Lower lobe of right lung (tissue), 2 donors: Measurements from ENCODE around the gene FOXO6. TPM values are rescaled to one million over a fixed set of nuclear protein-coding genes. Genes with fewer than 3 reads are reported as not detected.

ENCODE experiments used
- ATAC-seq, 2 donors: fragments of 200-7000 bp; cut with Tn5 transposase; one replicate each; pipeline ENCODE4 v1.9.1; 2020 to 2022; ENCODE audit warnings: mild to moderate bottlenecking in 2 of 2, moderate library complexity in 2 of 2
- DNase-seq: peaks from one replicate; pipeline ENCODE4 v3.0.0-alpha.2; 2020
- H3K27ac ChIP-seq: fragments of 200-600 bp; one replicate; pipeline ENCODE4 v1.8.0; 2022
- H3K27me3 ChIP-seq: fragments of 200-600 bp; one replicate; pipeline ENCODE4 v1.8.0; 2022; ENCODE audit warnings: low read depth
- H3K36me3 ChIP-seq: fragments of 200-600 bp; one replicate; pipeline ENCODE4 v1.8.0; 2022; ENCODE audit warnings: mild to moderate bottlenecking
- H3K4me1 ChIP-seq: fragments of 200-600 bp; one replicate; pipeline ENCODE4 v1.8.0; 2022
- H3K4me3 ChIP-seq: fragments of 200-600 bp; one replicate; pipeline ENCODE4 v1.8.0; 2022; ENCODE audit warnings: mild to moderate bottlenecking
- H3K9me3 ChIP-seq: fragments of 200-600 bp; one replicate; pipeline ENCODE4 v1.8.0; 2022
- intact Hi-C: fragments of 100-400 bp; cut with DNase I; formaldehyde crosslinking; loops from one replicate; pipeline ENCODE4 v1.11.0; 2022
- total RNA-seq: library from RNA; stranded (reverse); fragmentation: NEBNext Ultra II Directional; extraction: Animal tissue kit (Norgen Biotek cat#: 25700); gene quantifications from one replicate; pipeline ENCODE4 v1.2.1, GENCODE V29; 2021
- TF ChIP-seq, protein P1 (sequence below): fragments of 200-600 bp; IDR thresholded peaks from one replicate; pipeline ENCODE4 v1.8.0; 2022; ENCODE audit warnings: antibody characterized with exemption, mild to moderate bottlenecking
- donor health status: DM: no; HTN: yes; CAD: no; lungs with severe emphysema.

FOXO6 gene
- total RNA-seq, 1 donor from 2014 or later: 0.92 TPM

DNA sequence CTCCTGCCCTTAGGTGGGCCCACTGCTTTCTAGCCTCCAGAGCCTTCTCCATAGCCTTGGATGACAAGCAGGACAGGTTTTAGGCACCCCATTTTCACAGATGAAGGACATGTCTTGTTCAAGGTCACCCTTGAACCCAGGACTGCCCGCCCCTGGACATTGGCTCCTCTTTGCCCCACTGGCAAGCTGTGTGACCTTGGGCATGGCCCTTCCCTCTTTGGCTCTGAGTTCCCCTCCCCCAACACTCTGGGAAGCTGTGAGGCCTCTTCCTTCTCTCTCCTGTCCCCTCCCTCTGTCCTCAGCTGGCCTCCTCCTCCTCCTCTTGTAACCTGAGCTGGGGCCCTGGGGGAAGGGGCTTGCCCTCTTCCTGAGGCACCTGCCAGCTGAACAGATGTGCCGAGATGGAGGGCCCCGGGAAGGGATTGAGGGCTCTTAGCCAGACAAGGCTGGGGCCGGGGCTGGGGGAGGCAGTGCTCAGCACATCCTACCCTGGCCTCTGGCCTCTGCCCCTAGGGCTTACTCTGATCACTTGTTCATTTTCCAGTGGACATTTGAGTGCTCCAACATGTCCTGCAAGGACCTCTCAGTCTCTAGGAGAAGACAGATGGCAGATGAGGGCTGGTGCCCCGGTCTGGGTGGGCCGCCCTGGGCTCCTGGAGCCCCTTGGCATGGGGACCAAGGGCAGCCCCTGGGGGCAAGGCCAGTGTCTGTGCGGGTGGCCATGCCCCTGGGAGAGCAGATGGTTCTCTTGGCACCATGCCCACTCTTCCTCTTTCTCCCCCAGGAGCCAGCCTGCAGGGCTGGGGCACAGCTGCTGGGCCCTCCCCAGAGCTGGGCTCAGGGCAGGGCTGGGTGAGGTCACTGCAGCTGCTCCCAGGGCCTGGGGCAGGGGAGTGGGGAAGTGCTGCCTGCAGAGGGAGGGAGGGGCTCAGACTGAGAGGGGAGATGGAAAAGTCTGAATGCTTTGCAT is 10.7 kb downstream of the FOXO6 start:
- TF ChIP-seq, protein P1, sequence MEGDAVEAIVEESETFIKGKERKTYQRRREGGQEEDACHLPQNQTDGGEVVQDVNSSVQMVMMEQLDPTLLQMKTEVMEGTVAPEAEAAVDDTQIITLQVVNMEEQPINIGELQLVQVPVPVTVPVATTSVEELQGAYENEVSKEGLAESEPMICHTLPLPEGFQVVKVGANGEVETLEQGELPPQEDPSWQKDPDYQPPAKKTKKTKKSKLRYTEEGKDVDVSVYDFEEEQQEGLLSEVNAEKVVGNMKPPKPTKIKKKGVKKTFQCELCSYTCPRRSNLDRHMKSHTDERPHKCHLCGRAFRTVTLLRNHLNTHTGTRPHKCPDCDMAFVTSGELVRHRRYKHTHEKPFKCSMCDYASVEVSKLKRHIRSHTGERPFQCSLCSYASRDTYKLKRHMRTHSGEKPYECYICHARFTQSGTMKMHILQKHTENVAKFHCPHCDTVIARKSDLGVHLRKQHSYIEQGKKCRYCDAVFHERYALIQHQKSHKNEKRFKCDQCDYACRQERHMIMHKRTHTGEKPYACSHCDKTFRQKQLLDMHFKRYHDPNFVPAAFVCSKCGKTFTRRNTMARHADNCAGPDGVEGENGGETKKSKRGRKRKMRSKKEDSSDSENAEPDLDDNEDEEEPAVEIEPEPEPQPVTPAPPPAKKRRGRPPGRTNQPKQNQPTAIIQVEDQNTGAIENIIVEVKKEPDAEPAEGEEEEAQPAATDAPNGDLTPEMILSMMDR: no peak
- no peaks in the 10 kb centered on the region for H3K9me3 ChIP-seq
- H3K4me1 ChIP-seq: peaks cover 11% of the 10 kb centered on the region
- DNase-seq (no peak), ATAC-seq (peak; percentile 15 to 40)
- no peak overlapping the region for H3K4me3 ChIP-seq
- peaks cover 15% of the 10 kb centered on the region for H3K27me3 ChIP-seq
- intact Hi-C loops: no loop called here
- no peaks in the 10 kb centered on the region for H3K36me3 ChIP-seq
- H3K27ac ChIP-seq: no peak overlapping the region

DNA sequence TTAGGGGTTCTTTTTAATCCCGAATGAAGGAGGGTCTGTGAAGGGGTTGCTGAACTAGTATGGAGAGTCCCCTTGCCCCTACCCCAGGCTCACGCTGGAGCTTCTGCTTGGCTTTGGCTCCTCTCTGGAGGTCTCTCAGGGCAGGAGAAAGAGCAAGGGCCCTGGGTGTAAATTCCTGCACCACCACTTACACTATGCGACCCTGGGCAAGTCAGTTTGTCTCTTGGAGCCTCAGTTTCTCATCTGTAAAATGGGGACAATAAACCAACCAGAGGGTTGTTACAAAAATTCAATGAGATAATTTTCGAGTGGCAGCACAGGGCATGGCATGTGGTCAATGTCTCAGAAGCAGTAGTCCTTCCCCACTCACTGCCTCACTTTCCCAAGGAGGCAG is 11.4 kb downstream of the FOXO6 start:
- peaks cover 8% of the 10 kb centered on the region for H3K27me3 ChIP-seq
- H3K4me3 ChIP-seq: no peak overlapping the region
- H3K4me1 ChIP-seq: peaks cover 10% of the 10 kb centered on the region
- TF ChIP-seq, protein P1: no peak
- no peaks in the 10 kb centered on the region for H3K9me3 ChIP-seq
- H3K27ac ChIP-seq: no peak overlapping the region
- H3K36me3 ChIP-seq: no peaks in the 10 kb centered on the region
- no peak for DNase-seq
- intact Hi-C loops: no loop called here
- no peak for ATAC-seq

DNA sequence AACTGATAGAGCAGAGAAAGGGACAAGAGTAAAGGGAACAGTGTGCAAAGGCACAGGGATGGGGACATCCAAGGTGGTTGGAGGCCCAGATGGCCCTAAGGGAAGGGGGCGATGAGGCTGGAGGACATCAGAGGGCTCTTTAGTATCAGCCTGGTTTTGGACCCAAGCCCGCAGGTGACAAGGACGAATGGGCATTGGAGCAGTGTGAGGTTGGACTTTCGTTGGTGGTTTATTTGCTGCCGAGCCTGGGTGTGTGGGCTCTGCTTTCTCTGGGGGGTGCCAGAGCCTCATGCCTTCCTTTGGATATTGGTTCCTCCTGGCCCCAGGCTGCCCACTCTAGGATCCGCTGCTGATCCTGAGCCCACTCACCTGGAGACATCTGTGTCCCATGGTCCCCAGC is 12.1 kb downstream of the FOXO6 start:
- ATAC-seq (no peak), DNase-seq (no peak)
- intact Hi-C loops: no loop called here
- Histone ChIP-seq H3K4me1 (peaks cover 10% of the 10 kb centered on the region), H3K36me3 (no peaks in the 10 kb centered on the region), H3K27ac (no peak overlapping the region), H3K9me3 (no peaks in the 10 kb centered on the region), H3K27me3 (peaks cover 7% of the 10 kb centered on the region), H3K4me3 (no peak overlapping the region)
- TF ChIP-seq, protein P1: no peak

DNA sequence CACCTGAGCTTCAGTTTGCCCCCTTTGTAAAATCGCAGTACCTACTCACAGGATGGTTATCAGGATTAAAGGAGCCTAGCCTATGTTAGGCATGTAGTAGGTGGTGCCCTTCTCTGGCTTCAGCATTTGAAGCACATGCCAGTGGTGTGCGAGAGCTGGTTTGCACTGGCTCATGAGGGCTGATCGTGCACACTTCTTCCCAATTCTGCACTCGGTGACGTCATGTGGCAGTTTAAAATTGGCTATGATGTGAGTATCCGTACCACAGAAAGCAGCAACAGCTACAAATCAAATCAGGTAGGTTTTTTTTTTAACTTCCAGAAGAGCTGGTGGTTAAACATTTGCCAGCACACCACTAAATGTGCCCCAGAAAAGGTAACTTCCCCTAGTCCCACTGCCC is 13.5 kb downstream of the FOXO6 start:
- H3K4me1 ChIP-seq: peaks cover 10% of the 10 kb centered on the region
- H3K9me3 ChIP-seq: no peaks in the 10 kb centered on the region
- H3K27ac ChIP-seq: no peak overlapping the region
- no peak overlapping the region for H3K4me3 ChIP-seq
- TF ChIP-seq, protein P1: no peak
- no peaks in the 10 kb centered on the region for H3K36me3 ChIP-seq
- H3K27me3 ChIP-seq: peaks cover 10% of the 10 kb centered on the region
- intact Hi-C loops: no loop called here
- DNase-seq: no peak
- ATAC-seq: no peak

DNA sequence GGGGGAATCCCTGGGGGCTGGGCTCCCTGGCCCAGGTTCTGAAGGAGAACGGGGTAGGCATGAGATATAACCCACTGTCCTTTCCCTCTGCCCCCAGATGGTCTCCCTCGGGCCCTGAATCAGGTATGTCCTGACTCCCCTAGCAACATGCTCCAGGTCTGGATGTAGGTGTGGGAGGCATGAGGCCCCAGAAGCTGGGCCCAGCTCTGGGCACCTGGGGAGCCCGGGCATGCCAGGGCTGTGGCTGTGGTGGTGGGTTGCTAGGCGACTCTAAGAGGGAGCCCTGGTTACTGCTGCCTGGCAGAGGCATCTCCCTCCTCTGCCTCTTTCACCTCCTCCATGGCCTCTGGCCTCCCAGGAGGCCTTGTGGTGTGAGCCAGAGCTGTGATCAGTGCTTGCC is 16.2 kb downstream of the FOXO6 start:
- Histone ChIP-seq H3K9me3 (no peaks in the 10 kb centered on the region), H3K27ac (no peak overlapping the region), H3K36me3 (no peaks in the 10 kb centered on the region), H3K4me3 (no peak overlapping the region), H3K4me1 (peaks cover 18% of the 10 kb centered on the region), H3K27me3 (peaks cover 16% of the 10 kb centered on the region)
- ATAC-seq (no peak), DNase-seq (no peak)
- intact Hi-C loops: no loop called here
- TF ChIP-seq, protein P1: no peak
